ENCODE data around the gene SYT1. TPM values are rescaled to one million over a fixed set of nuclear protein-coding genes. Genes with fewer than 3 reads are reported as not detected.

Gene SYT1
- total RNA-seq, 2 experiments from 2014 or later, result not detected

DNA sequence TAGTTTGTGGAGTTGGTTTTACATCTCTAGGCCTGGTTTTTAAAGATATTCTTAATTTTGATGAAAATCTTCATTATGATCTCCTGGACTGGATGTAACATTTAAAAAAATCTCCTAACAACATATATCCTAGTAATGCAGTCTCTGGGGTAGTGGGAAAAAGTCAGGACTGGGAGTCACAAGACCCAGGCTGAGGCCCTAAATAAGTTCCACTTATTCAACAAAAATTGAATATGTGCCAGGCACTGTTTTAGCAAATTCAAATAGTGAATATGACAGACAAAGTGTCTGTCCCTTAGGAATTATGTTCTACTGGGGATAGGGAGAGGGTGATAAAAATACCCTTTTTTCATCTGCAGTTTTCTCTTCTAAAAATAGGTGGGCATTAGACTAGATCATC, 577.8 kb downstream of the SYT1 start:
- CTCF ChIA-PET, result no interaction called here
- DNase-seq (no peak), ATAC-seq (ENCODE audit: poor library complexity) (no peak)
- H3K36me3 Mint-ChIP-seq (ENCODE audit: low read depth), result no peaks in the 10 kb centered on the region
- H3K9me3 Mint-ChIP-seq, result no peaks in the 10 kb centered on the region
- Histone ChIP-seq H3K4me1 (ENCODE audit: insufficient read depth, low read length) (no peaks in the 10 kb centered on the region), H3K4me3 (ENCODE audit: low read length) (no peak overlapping the region), H3K27me3 (ENCODE audit: control insufficient read depth in 1 of 2, insufficient read depth in 2 of 2, low read length in 2 of 2) (no peaks in the 10 kb centered on the region), H3K36me3 (ENCODE audit: insufficient read depth, low read length) (no peaks in the 10 kb centered on the region), H3K27ac (ENCODE audit: low read depth in 1 of 2, low read length in 2 of 2) (no peak overlapping the region), H3K9me3 (ENCODE audit: control insufficient read depth in 1 of 2, insufficient read depth in 1 of 2, low read length in 2 of 2) (no peaks in the 10 kb centered on the region)
- H3K4me1 Mint-ChIP-seq (ENCODE audit: low read depth), result no peaks in the 10 kb centered on the region
- H3K4me3 Mint-ChIP-seq, result no peak overlapping the region
- H3K27me3 Mint-ChIP-seq, result no peaks in the 10 kb centered on the region
- POLR2A ChIA-PET, result no interaction called here
- intact Hi-C loops (cut with DNase I, micrococcal nuclease), result no loop called here
- no peak overlapping the region for H3K27ac Mint-ChIP-seq
- TF ChIP-seq, protein P1, sequence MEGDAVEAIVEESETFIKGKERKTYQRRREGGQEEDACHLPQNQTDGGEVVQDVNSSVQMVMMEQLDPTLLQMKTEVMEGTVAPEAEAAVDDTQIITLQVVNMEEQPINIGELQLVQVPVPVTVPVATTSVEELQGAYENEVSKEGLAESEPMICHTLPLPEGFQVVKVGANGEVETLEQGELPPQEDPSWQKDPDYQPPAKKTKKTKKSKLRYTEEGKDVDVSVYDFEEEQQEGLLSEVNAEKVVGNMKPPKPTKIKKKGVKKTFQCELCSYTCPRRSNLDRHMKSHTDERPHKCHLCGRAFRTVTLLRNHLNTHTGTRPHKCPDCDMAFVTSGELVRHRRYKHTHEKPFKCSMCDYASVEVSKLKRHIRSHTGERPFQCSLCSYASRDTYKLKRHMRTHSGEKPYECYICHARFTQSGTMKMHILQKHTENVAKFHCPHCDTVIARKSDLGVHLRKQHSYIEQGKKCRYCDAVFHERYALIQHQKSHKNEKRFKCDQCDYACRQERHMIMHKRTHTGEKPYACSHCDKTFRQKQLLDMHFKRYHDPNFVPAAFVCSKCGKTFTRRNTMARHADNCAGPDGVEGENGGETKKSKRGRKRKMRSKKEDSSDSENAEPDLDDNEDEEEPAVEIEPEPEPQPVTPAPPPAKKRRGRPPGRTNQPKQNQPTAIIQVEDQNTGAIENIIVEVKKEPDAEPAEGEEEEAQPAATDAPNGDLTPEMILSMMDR (IDR thresholded peaks at IDR 0.05), result no peak

- no peaks in the 10 kb centered on the region for H3K36me3 Mint-ChIP-seq (ENCODE audit: low read depth)
- Histone ChIP-seq H3K4me1 (ENCODE audit: insufficient read depth, low read length) (no peaks in the 10 kb centered on the region), H3K4me3 (ENCODE audit: low read length) (no peak overlapping the region), H3K9me3 (ENCODE audit: control insufficient read depth in 1 of 2, insufficient read depth in 1 of 2, low read length in 2 of 2) (no peaks in the 10 kb centered on the region), H3K27me3 (ENCODE audit: control insufficient read depth in 1 of 2, insufficient read depth in 2 of 2, low read length in 2 of 2) (no peaks in the 10 kb centered on the region), H3K36me3 (ENCODE audit: insufficient read depth, low read length) (no peaks in the 10 kb centered on the region), H3K27ac (ENCODE audit: low read depth in 1 of 2, low read length in 2 of 2) (no peak overlapping the region)
- no peak overlapping the region for H3K4me3 Mint-ChIP-seq
- CTCF ChIA-PET, result no interaction called here
- intact Hi-C loops (cut with DNase I, micrococcal nuclease), result no loop called here
- H3K4me1 Mint-ChIP-seq (ENCODE audit: low read depth), result no peaks in the 10 kb centered on the region
- H3K27me3 Mint-ChIP-seq, result no peaks in the 10 kb centered on the region
- no peaks in the 10 kb centered on the region for H3K9me3 Mint-ChIP-seq
- POLR2A ChIA-PET, result no interaction called here
- no peak overlapping the region for H3K27ac Mint-ChIP-seq
- TF ChIP-seq, protein P1 (IDR thresholded peaks at IDR 0.05), result no peak
- no peak for DNase-seq
- no peak for ATAC-seq (ENCODE audit: poor library complexity)
Observed at GRCh38 chr12:79444089-79444488, 579.5 kb downstream of the SYT1 start.

DNA sequence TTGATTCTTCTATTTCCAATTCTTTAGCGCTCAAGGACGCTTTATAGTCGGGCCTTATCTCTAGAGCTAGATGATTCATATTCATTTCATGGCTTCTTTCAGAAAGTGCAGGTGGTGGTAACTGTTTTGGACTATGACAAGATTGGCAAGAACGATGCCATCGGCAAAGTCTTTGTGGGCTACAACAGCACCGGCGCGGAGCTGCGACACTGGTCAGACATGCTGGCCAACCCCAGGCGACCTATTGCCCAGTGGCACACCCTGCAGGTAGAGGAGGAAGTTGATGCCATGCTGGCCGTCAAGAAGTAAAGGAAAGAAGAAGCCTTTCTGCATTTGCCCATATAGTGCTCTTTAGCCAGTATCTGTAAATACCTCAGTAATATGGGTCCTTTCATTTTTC, 584.2 kb downstream of the SYT1 start:
- H3K27me3 Mint-ChIP-seq, result no peaks in the 10 kb centered on the region
- H3K27me3 ChIP-seq (ENCODE audit: control insufficient read depth in 1 of 2, insufficient read depth in 2 of 2, low read length in 2 of 2), result no peaks in the 10 kb centered on the region
- no peaks in the 10 kb centered on the region for H3K36me3 Mint-ChIP-seq (ENCODE audit: low read depth)
- no peak for DNase-seq
- no peak for ATAC-seq (ENCODE audit: poor library complexity)
- H3K9me3 ChIP-seq (ENCODE audit: control insufficient read depth in 1 of 2, insufficient read depth in 1 of 2, low read length in 2 of 2), result no peaks in the 10 kb centered on the region
- no peaks in the 10 kb centered on the region for H3K36me3 ChIP-seq (ENCODE audit: insufficient read depth, low read length)
- no peaks in the 10 kb centered on the region for H3K4me1 Mint-ChIP-seq (ENCODE audit: low read depth)
- no peaks in the 10 kb centered on the region for H3K4me1 ChIP-seq (ENCODE audit: insufficient read depth, low read length)
- ChIA-PET POLR2A (no interaction called here), CTCF (no interaction called here)
- H3K27ac ChIP-seq (ENCODE audit: low read depth in 1 of 2, low read length in 2 of 2), result no peak overlapping the region
- intact Hi-C loops (cut with DNase I, micrococcal nuclease), result no loop called here
- no peak overlapping the region for H3K4me3 ChIP-seq (ENCODE audit: low read length)
- H3K27ac Mint-ChIP-seq, result no peak overlapping the region
- no peak overlapping the region for H3K4me3 Mint-ChIP-seq
- H3K9me3 Mint-ChIP-seq, result no peaks in the 10 kb centered on the region
- TF ChIP-seq, protein P1 (IDR thresholded peaks at IDR 0.05), result no peak
